GM21526 (cell line): Measurements from ENCODE around the gene REM1.
"Not testable (repeated sequence)": the region's sequence is repeated elsewhere in the genome, so short reads cannot be mapped to it uniquely, and the experiment has no call there.

Source experiments
- ATAC-seq: cut with Tn5 transposase; IDR thresholded peaks from one replicate; pipeline ENCODE4 v1.9.1; 2021; ENCODE audit warnings: moderate library complexity; ENCODE audit not compliant: unreplicated experiment, low FRiP score

Gene REM1

DNA sequence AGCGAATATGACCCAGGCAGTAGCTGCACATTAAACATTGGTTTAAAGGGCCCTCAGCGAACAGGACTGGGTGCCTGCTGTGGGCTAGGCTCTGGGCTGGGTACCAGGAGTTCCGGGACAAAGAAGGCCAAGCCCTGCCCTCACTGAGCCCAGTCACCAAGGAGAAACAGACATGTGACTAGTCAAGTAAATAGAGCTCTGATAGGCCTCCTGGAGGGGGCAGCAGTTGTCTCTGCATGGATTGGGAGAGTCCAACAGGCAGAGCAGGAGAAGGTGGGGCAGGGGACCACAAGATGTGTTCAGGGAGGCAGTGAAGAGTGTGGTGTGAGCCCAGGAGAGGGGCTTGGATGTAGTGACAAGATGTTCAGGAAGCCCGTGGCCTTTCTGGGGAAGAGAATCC, 42.3 kb downstream of the REM1 start:
- no peak for ATAC-seq

- ATAC-seq, result not testable (repeated sequence)
Measured at GRCh38 chr20:31521267-31521666, 46.2 kb downstream of the REM1 start.

DNA sequence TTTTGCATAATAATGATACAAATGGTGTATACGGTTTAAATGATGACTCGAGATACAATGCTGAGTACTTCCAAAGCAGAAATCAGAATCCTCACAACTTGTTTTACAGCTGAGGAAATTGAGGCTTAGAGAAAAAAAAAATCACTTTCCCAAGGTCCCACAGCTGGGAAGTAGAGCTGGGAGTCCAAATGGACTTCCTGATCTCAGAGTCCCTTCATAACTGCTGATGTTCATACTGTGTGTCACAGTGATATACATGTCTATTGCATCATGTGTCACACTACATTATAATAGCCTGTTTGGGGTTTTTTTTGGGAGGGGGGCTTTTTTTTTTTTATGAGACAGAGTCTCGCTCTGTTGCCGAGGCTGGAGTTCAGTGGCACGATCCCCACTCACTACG, 47.6 kb downstream of the REM1 start:
- ATAC-seq, result no peak

- ATAC-seq, result no peak
Measured at GRCh38 chr20:31523361-31524283, 48.5 kb downstream of the REM1 start.

GRCh38 chr20:31527266-31527665, 52.2 kb downstream of the REM1 start:
- ATAC-seq, result no peak
